Small intestine (tissue), 7 donors: ENCODE results near the gene SKIDA1. TPM values are rescaled to one million over a fixed set of nuclear protein-coding genes. Genes with fewer than 3 reads are reported as not detected.

Source experiments
- DNase-seq, 2 donors: peaks; one replicate each; pipeline versions ENCODE4 v3.0.0 to v3.0.0-alpha.2; 2013
- FAIRE-seq: peaks from 2 replicates; lab custom pipeline; 2012; peaks lifted over from hg19 to GRCh38; lab: Jason Lieb, UNC
- H3K27ac ChIP-seq, 3 donors: one replicate each; pipeline ENCODE4 v1.5.1; 2013; ENCODE audit warnings: low read length in 2 of 3, mild to moderate bottlenecking in 2 of 3, control low read depth in 1 of 3, inconsistent platforms in 1 of 3, low read depth in 1 of 3, moderate library complexity in 1 of 3
- H3K27me3 ChIP-seq, 3 donors: one replicate each; pipeline ENCODE4 v1.6.1; 2013; ENCODE audit warnings: low read length in 3 of 3, inconsistent platforms in 1 of 3; ENCODE audit not compliant: control insufficient read depth in 3 of 3, insufficient read depth in 3 of 3
- H3K36me3 ChIP-seq, 3 donors: one replicate each; pipeline ENCODE4 v1.6.1; 2013; ENCODE audit warnings: low read length in 3 of 3, inconsistent platforms in 1 of 3, low read depth in 1 of 3, mild to moderate bottlenecking in 1 of 3, moderate library complexity in 1 of 3; ENCODE audit not compliant: control insufficient read depth in 3 of 3, insufficient read depth in 2 of 3
- H3K4me1 ChIP-seq, 3 donors: one replicate each; pipeline ENCODE4 v1.6.1; 2013; ENCODE audit warnings: low read length in 2 of 3, inconsistent platforms in 1 of 3, low read depth in 1 of 3, mild to moderate bottlenecking in 1 of 3, moderate library complexity in 1 of 3; ENCODE audit not compliant: control insufficient read depth in 3 of 3, insufficient read depth in 2 of 3
- H3K4me3 ChIP-seq, 3 donors: one replicate each; pipeline ENCODE4 v1.5.1; 2013; ENCODE audit warnings: low read length in 3 of 3, control low read depth in 1 of 3, inconsistent platforms in 1 of 3, low read depth in 1 of 3, mild to moderate bottlenecking in 1 of 3, moderate library complexity in 1 of 3
- H3K9me3 ChIP-seq, 2 donors: one replicate each; pipeline ENCODE4 v1.6.1; 2013; ENCODE audit warnings: low read depth in 1 of 2, low read length in 1 of 2; ENCODE audit not compliant: control insufficient read depth in 2 of 2, insufficient read depth in 1 of 2
- WGBS, 3 donors: extraction: QIAGEN DNeasy Blood & Tissue Kit; methylation state at CpG; one replicate each; pipeline ENCODE4 v1.1.7; 2013; 5-methylcytosine and 5-hydroxymethylcytosine counted together
- polyA plus RNA-seq, 4 donors: library from polyadenylated mRNA; stranded (reverse) in 3 of 4; unstranded in 1 of 4; fragments of 200-250 nt in 3 of 4; fragments of 120-200 nt in 1 of 4; gene quantifications; one replicate each; pipeline versions ENCODE4 v1.2.1 to v1.2.3, GENCODE V29; 2013
- donor health status: healthy with polysubstance abuse.
- donor health status: control.
- donor health status: control.
- donor health status: Bipolar disorder and iron deficiency.
- donor health status: healthy.

SKIDA1 gene
- polyA plus RNA-seq, 4 donors: 0.13 to 1.2 TPM; not detected in 2

- WGBS, 3 donors: 64 to 69% (median 69%) methylated on average over 6 of the region's 6 CpGs
- no peak for FAIRE-seq
Observed at GRCh38 chr10:21479570-21480315, 45.7 kb downstream of the SKIDA1 start.

GRCh38 chr10:21475393-21475792 lies 50.1 kb downstream of the SKIDA1 start:
- FAIRE-seq (no peak), DNase-seq (no peak)
- Histone ChIP-seq H3K27ac (no peak overlapping the region), H3K4me3 (no peak overlapping the region), H3K27me3 (no peaks in the 10 kb centered on the region), H3K9me3 (no peaks in the 10 kb centered on the region), H3K36me3 (no peaks in the 10 kb centered on the region), H3K4me1 (no peaks in the 10 kb centered on the region)
- WGBS, 3 donors: 48 to 58% (median 51%) methylated on average over 5 of the region's 5 CpGs

More at GRCh38 chr10:21479570-21480315, 45.7 kb downstream of the SKIDA1 start:
- no peak overlapping the region for H3K4me3 ChIP-seq
- no peaks in the 10 kb centered on the region for H3K36me3 ChIP-seq
- no peak for DNase-seq
- peaks cover 0 to 9% of the 10 kb centered on the region in 2 donors for H3K9me3 ChIP-seq
- H3K27ac ChIP-seq: no peak overlapping the region
- no peaks in the 10 kb centered on the region for H3K4me1 ChIP-seq
- H3K27me3 ChIP-seq: peaks cover 0 to 2% (median 0%) of the 10 kb centered on the region in 3 donors

- Histone ChIP-seq H3K9me3 (no peaks in the 10 kb centered on the region), H3K4me3 (no peak overlapping the region), H3K36me3 (no peaks in the 10 kb centered on the region), H3K27ac (no peak overlapping the region), H3K4me1 (no peaks in the 10 kb centered on the region), H3K27me3 (no peaks in the 10 kb centered on the region)
- FAIRE-seq (no peak), DNase-seq (no peak)
- WGBS, 3 donors: 75 to 84% (median 77%) methylated on average over 10 of the region's 10 CpGs
Observed at GRCh38 chr10:21473541-21473940, 51.9 kb downstream of the SKIDA1 start.

- DNase-seq: no peak
- no peaks in the 10 kb centered on the region for H3K36me3 ChIP-seq
- FAIRE-seq: no peak
- 30 to 47% (median 46%) methylated on average over 4 of the region's 4 CpGs for WGBS, 3 donors
- H3K4me3 ChIP-seq: no peak overlapping the region
- no peak overlapping the region for H3K27ac ChIP-seq
- no peaks in the 10 kb centered on the region for H3K9me3 ChIP-seq
- no peaks in the 10 kb centered on the region for H3K4me1 ChIP-seq
- no peaks in the 10 kb centered on the region for H3K27me3 ChIP-seq
Observed at GRCh38 chr10:21473135-21473534, 52.3 kb downstream of the SKIDA1 start.

- FAIRE-seq: no peak
- DNase-seq: no peak
- no peak overlapping the region for H3K27ac ChIP-seq
- no peaks in the 10 kb centered on the region for H3K9me3 ChIP-seq
- no peaks in the 10 kb centered on the region for H3K27me3 ChIP-seq
- whole genome bisulfite sequencing, 3 donors: 83 to 95% (median 93%) methylated on average over 3 of the region's 3 CpGs
- no peaks in the 10 kb centered on the region for H3K36me3 ChIP-seq
- no peak overlapping the region for H3K4me3 ChIP-seq
- no peaks in the 10 kb centered on the region for H3K4me1 ChIP-seq
Observed at GRCh38 chr10:21468086-21468485, 57.4 kb downstream of the SKIDA1 start.

GRCh38 chr10:21467633-21468032 lies 57.8 kb downstream of the SKIDA1 start:
- H3K9me3 ChIP-seq: no peaks in the 10 kb centered on the region
- 93 to 100% (median 97%) methylated on average over 1 of the region's 1 CpG for WGBS, 3 donors
- H3K4me3 ChIP-seq: no peak overlapping the region
- DNase-seq (no peak), FAIRE-seq (no peak)
- H3K4me1 ChIP-seq: no peaks in the 10 kb centered on the region
- no peaks in the 10 kb centered on the region for H3K27me3 ChIP-seq
- no peak overlapping the region for H3K27ac ChIP-seq
- H3K36me3 ChIP-seq: no peaks in the 10 kb centered on the region

GRCh38 chr10:21464134-21464533 lies 61.3 kb downstream of the SKIDA1 start:
- no peak for FAIRE-seq
- H3K9me3 ChIP-seq: no peaks in the 10 kb centered on the region
- H3K36me3 ChIP-seq: no peaks in the 10 kb centered on the region
- no peak overlapping the region for H3K27ac ChIP-seq
- no peak overlapping the region for H3K4me3 ChIP-seq
- no peaks in the 10 kb centered on the region for H3K27me3 ChIP-seq
- H3K4me1 ChIP-seq: no peaks in the 10 kb centered on the region
- WGBS, 3 donors: 80 to 89% (median 88%) methylated on average over 7 of the region's 7 CpGs
- DNase-seq: no peak
